GM12878 (cell line): ENCODE data around the gene THRAP3. TPM values are rescaled to one million over a fixed set of nuclear protein-coding genes. Genes with fewer than 3 reads are reported as not detected.

Source experiments
- ATAC-seq: fragments of 200-7000 bp; cut with Tn5 transposase; 3 replicates; pipeline ENCODE4 v1.9.1; 2020; ENCODE audit warnings: mild to moderate bottlenecking, moderate library complexity
- BruUV-seq: library from RNA; stranded (reverse); fragments of 400-500 nt; replicated peaks from 2 replicates; lab custom pipeline; 2021; lab: Mats Ljungman, UMichigan
- CTCF ChIA-PET: fragments of 300-600 bp; sonication (Branson Sonifier 250); formaldehyde crosslinking; extraction: SDS; loops from one replicate; lab custom pipeline; 2021; ENCODE audit warnings: inconsistent platforms; lab: Yijun Ruan, JAX
- POLR2A ChIA-PET: fragments of 350-600 bp; formaldehyde crosslinking; extraction: SDS; loops from one replicate; lab custom pipeline; 2021; ENCODE audit warnings: inconsistent platforms; lab: Charles Lee
- RAD21 ChIA-PET: fragments of 300-600 bp; sonication (Branson Sonifier 250); formaldehyde crosslinking; loops from one replicate; lab custom pipeline; 2023; ENCODE audit warnings: antibody characterized with exemption; ENCODE audit not compliant: unreplicated experiment; lab: Charles Lee
- SMC1A ChIA-PET: fragments of 300-600 bp; sonication (Branson Sonifier 250); formaldehyde crosslinking; loops from one replicate; lab custom pipeline; 2023; ENCODE audit not compliant: unreplicated experiment, uncharacterized antibody; lab: Charles Lee
- DNase-seq: peaks from one replicate; pipeline ENCODE4 v3.0.0-alpha.2; 2011; ENCODE audit warnings: low read depth, low spot score
- FAIRE-seq: peaks from 3 replicates; lab custom pipeline; 2011; peaks lifted over from hg19 to GRCh38; lab: Jason Lieb, UNC
- H2AFZ ChIP-seq: 2 replicates; pipeline ENCODE4 v1.6.0; 2011; ENCODE audit warnings: low read depth, low read length, control low read depth; ENCODE audit not compliant: control insufficient read depth
- H3K27ac ChIP-seq: 2 replicates; pipeline ENCODE4 v1.5.1; 2011; ENCODE audit warnings: control low read depth; ENCODE audit not compliant: control insufficient read depth, insufficient read depth
- H3K27me3 ChIP-seq, 2 experiments: replicated peaks in 1 of 2; 2 replicates each; pipeline versions ENCODE4 v1.6.0 to v1.6.1; 2011; ENCODE audit warnings: low read length in 1 of 2; ENCODE audit not compliant: control insufficient read depth in 2 of 2, insufficient read depth in 2 of 2
- H3K36me3 ChIP-seq, 2 experiments: 2 replicates each; pipeline ENCODE4 v1.5.1; 2011; ENCODE audit warnings: low read length in 1 of 2; ENCODE audit not compliant: control insufficient read depth in 2 of 2, insufficient read depth in 2 of 2
- H3K4me1 ChIP-seq: 2 replicates; pipeline ENCODE4 v1.6.1; 2011; ENCODE audit warnings: mild to moderate bottlenecking, low read length, moderate library complexity, mixed read lengths; ENCODE audit not compliant: control insufficient read depth, insufficient read depth
- H3K4me2 ChIP-seq: 2 replicates; pipeline ENCODE4 v1.6.0; 2011; ENCODE audit warnings: control low read depth; ENCODE audit not compliant: control insufficient read depth, insufficient read depth
- H3K4me3 ChIP-seq: fragments of 200-600 bp; sonication (generic); 2 replicates; pipeline ENCODE4 v1.5.1; 2016
- H3K79me2 ChIP-seq: 2 replicates; pipeline ENCODE4 v1.6.0; 2011; ENCODE audit warnings: low read length; ENCODE audit not compliant: control insufficient read depth, insufficient read depth
- H3K9ac ChIP-seq: 2 replicates; pipeline ENCODE4 v1.8.0; 2011; ENCODE audit warnings: low read length, control low read depth, mixed read lengths; ENCODE audit not compliant: control insufficient read depth, insufficient read depth
- H3K9me3 ChIP-seq: replicated peaks from 3 replicates; pipeline ENCODE4 v1.5.1; 2011; ENCODE audit warnings: mild to moderate bottlenecking, low read length; ENCODE audit not compliant: control insufficient read depth, insufficient read depth
- H4K20me1 ChIP-seq: 2 replicates; pipeline ENCODE4 v1.6.0; 2011; ENCODE audit not compliant: control insufficient read depth, insufficient read depth
- BACH1 ChIP-seq: fragments of 450-650 bp; IDR thresholded peaks from 2 replicates; pipeline ENCODE4 v1.6.1; 2017; ENCODE audit warnings: mild to moderate bottlenecking, borderline replicate concordance
- BRCA1 ChIP-seq: IDR thresholded peaks from 2 replicates; pipeline ENCODE4 v1.6.1; 2011; ENCODE audit warnings: low read depth, low read length, improper control_type of control experiment
- KAT2A ChIP-seq: conservative IDR thresholded peaks from 2 replicates; pipeline ENCODE4 v1.6.1; 2011; ENCODE audit warnings: low read depth, low read length; ENCODE audit not compliant: control insufficient read depth
- LARP7 ChIP-seq: fragments of 450-650 bp; IDR thresholded peaks from 2 replicates; pipeline ENCODE4 v1.6.1; 2017; ENCODE audit warnings: mild to moderate bottlenecking
- NFIC ChIP-seq: IDR thresholded peaks from 2 replicates; pipeline ENCODE4 v1.6.1; 2012; ENCODE audit warnings: low read depth, mild to moderate bottlenecking, inconsistent platforms, low read length, moderate library complexity
- NRF1 ChIP-seq: conservative IDR thresholded peaks from 2 replicates; pipeline ENCODE4 v1.6.1; 2011; ENCODE audit warnings: mild to moderate bottlenecking, low read depth, low read length, improper control_type of control experiment
- RAD21 ChIP-seq: IDR thresholded peaks from 2 replicates; pipeline ENCODE4 v1.6.1; 2011; ENCODE audit warnings: mild to moderate bottlenecking, low read depth, low read length, moderate library complexity; ENCODE audit not compliant: insufficient read depth
- SUZ12 ChIP-seq: fragments of 200-600 bp; sonication (generic); IDR thresholded peaks from one replicate; pipeline ENCODE4 v1.6.1; 2018; ENCODE audit warnings: antibody characterized with exemption, mild to moderate bottlenecking; ENCODE audit not compliant: unreplicated experiment
- TAF1 ChIP-seq: IDR thresholded peaks from 2 replicates; pipeline ENCODE4 v1.6.1; 2011; ENCODE audit warnings: mild to moderate bottlenecking, low read depth, low read length, borderline replicate concordance
- TCF3 ChIP-seq: IDR thresholded peaks from 2 replicates; pipeline ENCODE4 v1.6.1; 2012; ENCODE audit warnings: low read depth, mild to moderate bottlenecking, low read length, borderline replicate concordance; ENCODE audit not compliant: insufficient read depth
- YY1 ChIP-seq: IDR thresholded peaks from 2 replicates; pipeline ENCODE4 v1.6.1; 2011; ENCODE audit warnings: low read depth, mild to moderate bottlenecking, low read length
- WGBS: methylation state at CpG from one replicate; pipeline ENCODE4 v1.1.6; 2016; ENCODE audit warnings: low lambda C conversion rate; ENCODE audit not compliant: insufficient replicate concordance, insufficient coverage; ENCODE audit errors: missing lambda C conversion rate; 5-methylcytosine and 5-hydroxymethylcytosine counted together
- in situ Hi-C: fragments of 300-500 bp; cut with MboI; formaldehyde crosslinking; loops from 9 replicates; pipeline ENCODE4 v1.14.3; 2018; ENCODE audit warnings: mixed read lengths
- intact Hi-C: fragments of 100-400 bp; cut with micrococcal nuclease; formaldehyde crosslinking; loops from one replicate; pipeline ENCODE4 v1.14.2; 2022; ENCODE audit not compliant: unreplicated experiment
- polyA plus RNA-seq, 11 experiments: library from polyadenylated mRNA; depleted of rRNA in 4 of 11; unstranded in 6 of 11; stranded (reverse) in 5 of 11; fragments of >200 nt; fragmentation: Nextera tagmentation in 4 of 11; fragmentation: Illumina TruSeq in 1 of 11; extraction: Ambion mirVana in 4 of 11; extraction: Trizol in 1 of 11; gene quantifications; 1 replicate in 1 of 11; 2 replicates in 10 of 11; pipeline versions ENCODE4 v1.2.1 to v1.2.3, GENCODE V29; 2011 to 2016; ENCODE audit warnings: inconsistent platforms in 2 of 11, missing spikeins in 2 of 11, low read depth in 1 of 11
- total RNA-seq, 4 experiments: library from RNA; depleted of rRNA in 3 of 4; stranded (reverse); fragments of >200 nt in 3 of 4; fragmentation: Illumina TruSeq in 1 of 4; extraction: Trizol in 1 of 4; gene quantifications; 2 replicates each; pipeline versions ENCODE4 v1.2.1 to v1.2.3, GENCODE V29; 2013 to 2021
- TF ChIP-seq, protein P1 (sequence below): IDR thresholded peaks from 2 replicates; pipeline ENCODE4 v1.6.1; 2012; ENCODE audit warnings: improper control_type of control experiment, low read depth, low read length; ENCODE audit not compliant: insufficient replicate concordance
- TF ChIP-seq, protein P2 (sequence below): fragments of 450-650 bp; IDR thresholded peaks from 2 replicates; pipeline ENCODE4 v1.6.1; 2017; ENCODE audit warnings: low read depth, mild to moderate bottlenecking, moderate library complexity
- TF ChIP-seq, protein P3 (sequence below): IDR thresholded peaks from 2 replicates; pipeline ENCODE4 v1.6.1; 2011; ENCODE audit warnings: low read depth, low read length, improper control_type of control experiment, borderline replicate concordance
- TF ChIP-seq, protein P4 (sequence below): fragments of 450-650 bp; IDR thresholded peaks from 2 replicates; pipeline ENCODE4 v1.6.1; 2017; ENCODE audit warnings: mild to moderate bottlenecking

Gene THRAP3
- total and polyA plus RNA-seq, 10 of the 15 experiments (the other 5 are each of a cell fraction or from before 2014, with no cell fraction given), result 76.3 to 173 (median 136) TPM

DNA sequence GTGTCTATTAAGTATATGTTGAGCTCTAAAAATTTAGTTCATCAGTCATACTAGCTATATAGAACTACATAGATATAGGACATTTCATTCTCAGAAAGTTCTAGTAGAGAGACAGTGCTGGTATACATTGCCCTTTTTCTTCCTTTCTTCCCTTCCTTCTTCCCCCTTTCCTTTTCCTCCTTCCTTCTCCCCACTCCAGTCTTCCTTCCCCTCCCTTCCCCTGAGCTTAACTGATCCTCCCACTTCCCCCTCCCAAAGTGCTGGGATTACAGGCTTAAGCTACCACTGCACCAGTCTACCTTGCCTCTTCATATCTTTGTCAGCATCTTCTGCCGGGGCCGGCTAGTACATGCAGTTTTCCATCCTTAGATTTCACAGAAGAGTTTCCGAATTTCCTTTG lies 12.1 kb downstream of the THRAP3 start:
- H3K4me2 ChIP-seq, result no peak overlapping the region
- no peak overlapping the region for H3K27ac ChIP-seq
- H3K36me3 ChIP-seq, result peaks cover 3 to 8% of the 10 kb centered on the region in 2 experiments
- ChIA-PET POLR2A (interaction anchor here (0.6 to 1.0 kb wide), 2 partner anchors 12 to 38 kb away, joined by 4 to 5 read pairs; partner anchors contain the start of gene THRAP3), CTCF (interaction anchor here (0.7 kb wide), 2 partner anchors 48 to 49 kb away, joined by 3 read pairs; no protein-coding TSS in a partner anchor), RAD21 (no interaction called here), SMC1A (interaction anchor here (0.9 kb wide), 1 partner anchor 49 kb away, joined by 4 read pairs; no protein-coding TSS in a partner anchor)
- H3K9me3 ChIP-seq, result no peaks in the 10 kb centered on the region
- no peaks in the 10 kb centered on the region for H3K4me1 ChIP-seq
- H3K4me3 ChIP-seq, result no peak overlapping the region
- H4K20me1 ChIP-seq, result no peaks in the 10 kb centered on the region
- in situ Hi-C loops, result no loop called here
- H3K9ac ChIP-seq, result no peak overlapping the region
- BruUV-seq, result no TSS peak
- DNase-seq (no peak), FAIRE-seq (no peak), ATAC-seq (no peak)
- 98% methylated on average over 3 of the region's 3 CpGs for WGBS
- no peaks in the 10 kb centered on the region for H3K27me3 ChIP-seq
- intact Hi-C loops, result no loop called here
- H2AFZ ChIP-seq, result no peak overlapping the region
- peaks cover 82% of the 10 kb centered on the region for H3K79me2 ChIP-seq
- TF ChIP-seq LARP7 (no peak), RAD21 (no peak), NFIC (no peak), YY1 (no peak), NRF1 (no peak), KAT2A (no peak), TCF3 (no peak), TAF1 (no peak), BACH1 (no peak), BRCA1 (no peak), SUZ12 (no peak)
- TF ChIP-seq, protein P1, sequence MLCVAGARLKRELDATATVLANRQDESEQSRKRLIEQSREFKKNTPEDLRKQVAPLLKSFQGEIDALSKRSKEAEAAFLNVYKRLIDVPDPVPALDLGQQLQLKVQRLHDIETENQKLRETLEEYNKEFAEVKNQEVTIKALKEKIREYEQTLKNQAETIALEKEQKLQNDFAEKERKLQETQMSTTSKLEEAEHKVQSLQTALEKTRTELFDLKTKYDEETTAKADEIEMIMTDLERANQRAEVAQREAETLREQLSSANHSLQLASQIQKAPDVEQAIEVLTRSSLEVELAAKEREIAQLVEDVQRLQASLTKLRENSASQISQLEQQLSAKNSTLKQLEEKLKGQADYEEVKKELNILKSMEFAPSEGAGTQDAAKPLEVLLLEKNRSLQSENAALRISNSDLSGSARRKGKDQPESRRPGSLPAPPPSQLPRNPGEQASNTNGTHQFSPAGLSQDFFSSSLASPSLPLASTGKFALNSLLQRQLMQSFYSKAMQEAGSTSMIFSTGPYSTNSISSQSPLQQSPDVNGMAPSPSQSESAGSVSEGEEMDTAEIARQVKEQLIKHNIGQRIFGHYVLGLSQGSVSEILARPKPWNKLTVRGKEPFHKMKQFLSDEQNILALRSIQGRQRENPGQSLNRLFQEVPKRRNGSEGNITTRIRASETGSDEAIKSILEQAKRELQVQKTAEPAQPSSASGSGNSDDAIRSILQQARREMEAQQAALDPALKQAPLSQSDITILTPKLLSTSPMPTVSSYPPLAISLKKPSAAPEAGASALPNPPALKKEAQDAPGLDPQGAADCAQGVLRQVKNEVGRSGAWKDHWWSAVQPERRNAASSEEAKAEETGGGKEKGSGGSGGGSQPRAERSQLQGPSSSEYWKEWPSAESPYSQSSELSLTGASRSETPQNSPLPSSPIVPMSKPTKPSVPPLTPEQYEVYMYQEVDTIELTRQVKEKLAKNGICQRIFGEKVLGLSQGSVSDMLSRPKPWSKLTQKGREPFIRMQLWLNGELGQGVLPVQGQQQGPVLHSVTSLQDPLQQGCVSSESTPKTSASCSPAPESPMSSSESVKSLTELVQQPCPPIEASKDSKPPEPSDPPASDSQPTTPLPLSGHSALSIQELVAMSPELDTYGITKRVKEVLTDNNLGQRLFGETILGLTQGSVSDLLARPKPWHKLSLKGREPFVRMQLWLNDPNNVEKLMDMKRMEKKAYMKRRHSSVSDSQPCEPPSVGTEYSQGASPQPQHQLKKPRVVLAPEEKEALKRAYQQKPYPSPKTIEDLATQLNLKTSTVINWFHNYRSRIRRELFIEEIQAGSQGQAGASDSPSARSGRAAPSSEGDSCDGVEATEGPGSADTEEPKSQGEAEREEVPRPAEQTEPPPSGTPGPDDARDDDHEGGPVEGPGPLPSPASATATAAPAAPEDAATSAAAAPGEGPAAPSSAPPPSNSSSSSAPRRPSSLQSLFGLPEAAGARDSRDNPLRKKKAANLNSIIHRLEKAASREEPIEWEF, result no peak
- TF ChIP-seq, protein P2, sequence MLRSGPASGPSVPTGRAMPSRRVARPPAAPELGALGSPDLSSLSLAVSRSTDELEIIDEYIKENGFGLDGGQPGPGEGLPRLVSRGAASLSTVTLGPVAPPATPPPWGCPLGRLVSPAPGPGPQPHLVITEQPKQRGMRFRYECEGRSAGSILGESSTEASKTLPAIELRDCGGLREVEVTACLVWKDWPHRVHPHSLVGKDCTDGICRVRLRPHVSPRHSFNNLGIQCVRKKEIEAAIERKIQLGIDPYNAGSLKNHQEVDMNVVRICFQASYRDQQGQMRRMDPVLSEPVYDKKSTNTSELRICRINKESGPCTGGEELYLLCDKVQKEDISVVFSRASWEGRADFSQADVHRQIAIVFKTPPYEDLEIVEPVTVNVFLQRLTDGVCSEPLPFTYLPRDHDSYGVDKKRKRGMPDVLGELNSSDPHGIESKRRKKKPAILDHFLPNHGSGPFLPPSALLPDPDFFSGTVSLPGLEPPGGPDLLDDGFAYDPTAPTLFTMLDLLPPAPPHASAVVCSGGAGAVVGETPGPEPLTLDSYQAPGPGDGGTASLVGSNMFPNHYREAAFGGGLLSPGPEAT, result no peak
- TF ChIP-seq, protein P3, sequence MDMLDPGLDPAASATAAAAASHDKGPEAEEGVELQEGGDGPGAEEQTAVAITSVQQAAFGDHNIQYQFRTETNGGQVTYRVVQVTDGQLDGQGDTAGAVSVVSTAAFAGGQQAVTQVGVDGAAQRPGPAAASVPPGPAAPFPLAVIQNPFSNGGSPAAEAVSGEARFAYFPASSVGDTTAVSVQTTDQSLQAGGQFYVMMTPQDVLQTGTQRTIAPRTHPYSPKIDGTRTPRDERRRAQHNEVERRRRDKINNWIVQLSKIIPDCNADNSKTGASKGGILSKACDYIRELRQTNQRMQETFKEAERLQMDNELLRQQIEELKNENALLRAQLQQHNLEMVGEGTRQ, result no peak
- TF ChIP-seq, protein P4, sequence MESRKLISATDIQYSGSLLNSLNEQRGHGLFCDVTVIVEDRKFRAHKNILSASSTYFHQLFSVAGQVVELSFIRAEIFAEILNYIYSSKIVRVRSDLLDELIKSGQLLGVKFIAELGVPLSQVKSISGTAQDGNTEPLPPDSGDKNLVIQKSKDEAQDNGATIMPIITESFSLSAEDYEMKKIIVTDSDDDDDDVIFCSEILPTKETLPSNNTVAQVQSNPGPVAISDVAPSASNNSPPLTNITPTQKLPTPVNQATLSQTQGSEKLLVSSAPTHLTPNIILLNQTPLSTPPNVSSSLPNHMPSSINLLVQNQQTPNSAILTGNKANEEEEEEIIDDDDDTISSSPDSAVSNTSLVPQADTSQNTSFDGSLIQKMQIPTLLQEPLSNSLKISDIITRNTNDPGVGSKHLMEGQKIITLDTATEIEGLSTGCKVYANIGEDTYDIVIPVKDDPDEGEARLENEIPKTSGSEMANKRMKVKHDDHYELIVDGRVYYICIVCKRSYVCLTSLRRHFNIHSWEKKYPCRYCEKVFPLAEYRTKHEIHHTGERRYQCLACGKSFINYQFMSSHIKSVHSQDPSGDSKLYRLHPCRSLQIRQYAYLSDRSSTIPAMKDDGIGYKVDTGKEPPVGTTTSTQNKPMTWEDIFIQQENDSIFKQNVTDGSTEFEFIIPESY, result no peak
